GM21528 (cell line): Measurements from ENCODE around the gene MRPS31.
A peak's percentile ranks its signal among the peaks of the same experiment; 100 is the strongest.

Source experiments
- ATAC-seq: cut with Tn5 transposase; IDR thresholded peaks from one replicate; pipeline ENCODE4 v1.9.1; 2021; ENCODE audit warnings: mild to moderate bottlenecking, moderate library complexity; ENCODE audit not compliant: unreplicated experiment, low FRiP score

Gene MRPS31

GRCh38 chr13:40770934-40771618 is at the start of gene MRPS31:
Gene MRPS31 (minus strand): TSS chr13:40771190. CDS start chr13:40771136, 54 bp downstream.
- ATAC-seq, result peak; percentile 96

GRCh38 chr13:40819797-40820315 is 48.9 kb upstream of the MRPS31 start:
- no peak for ATAC-seq

- ATAC-seq, result no peak
Measured at GRCh38 chr13:40818926-40819325, 47.9 kb upstream of the MRPS31 start.

GRCh38 chr13:40814803-40815202 is 43.8 kb upstream of the MRPS31 start:
- ATAC-seq, result no peak

GRCh38 chr13:40813667-40814454 is 42.9 kb upstream of the MRPS31 start:
- no peak for ATAC-seq

GRCh38 chr13:40812724-40813445 is 41.9 kb upstream of the MRPS31 start:
- no peak for ATAC-seq

GRCh38 chr13:40812102-40812501 is 41.1 kb upstream of the MRPS31 start:
- no peak for ATAC-seq

- no peak for ATAC-seq
Measured at GRCh38 chr13:40809471-40809870, 38.5 kb upstream of the MRPS31 start.

GRCh38 chr13:40806241-40806640 is 35.3 kb upstream of the MRPS31 start:
- no peak for ATAC-seq

- ATAC-seq, result no peak
Measured at GRCh38 chr13:40803316-40803715, 32.3 kb upstream of the MRPS31 start.

GRCh38 chr13:40801255-40802217 is 30.5 kb upstream of the MRPS31 start:
- no peak for ATAC-seq

GRCh38 chr13:40800559-40800958 is 29.6 kb upstream of the MRPS31 start:
- ATAC-seq, result no peak

- no peak for ATAC-seq
Measured at GRCh38 chr13:40799508-40799907, 28.5 kb upstream of the MRPS31 start.

- no peak for ATAC-seq
Measured at GRCh38 chr13:40798380-40798779, 27.4 kb upstream of the MRPS31 start.

- no peak for ATAC-seq
Measured at GRCh38 chr13:40796649-40797048, 25.7 kb upstream of the MRPS31 start.

GRCh38 chr13:40794414-40795368 is 23.7 kb upstream of the MRPS31 start:
- ATAC-seq, result no peak

- no peak for ATAC-seq
Measured at GRCh38 chr13:40793339-40793738, 22.3 kb upstream of the MRPS31 start.

- no peak for ATAC-seq
Measured at GRCh38 chr13:40792284-40793051, 21.5 kb upstream of the MRPS31 start.
